Testis (tissue), 3 donors: Measurements from ENCODE around the gene SGSM1. TPM values are rescaled to one million over a fixed set of nuclear protein-coding genes. Genes with fewer than 3 reads are reported as not detected.

Source experiments
- DNase-seq: peaks from one replicate; pipeline ENCODE4 v3.0.0-alpha.2; 2019
- H3K27ac ChIP-seq, 2 donors: fragments of 200-600 bp; sonication (generic); one replicate each; pipeline ENCODE4 v1.5.1; 2019
- H3K27me3 ChIP-seq: fragments of 200-600 bp; sonication (generic); one replicate; pipeline ENCODE4 v1.5.1; 2019
- H3K36me3 ChIP-seq: fragments of 200-600 bp; sonication (generic); one replicate; pipeline ENCODE4 v1.5.1; 2017; ENCODE audit warnings: low read depth; ENCODE audit errors: missing control alignments
- H3K4me1 ChIP-seq: fragments of 200-600 bp; sonication (generic); one replicate; pipeline ENCODE4 v1.5.1; 2019
- H3K4me3 ChIP-seq, 2 donors: fragments of 200-600 bp; sonication (generic); one replicate each; pipeline ENCODE4 v1.5.1; 2017 to 2019
- H3K9me3 ChIP-seq: fragments of 200-600 bp; sonication (generic); one replicate; pipeline ENCODE4 v1.5.1; 2017
- POLR2A ChIP-seq: fragments of 450-650 bp; IDR thresholded peaks from one replicate; pipeline ENCODE4 v1.6.1; 2017; ENCODE audit warnings: antibody characterized with exemption, mild to moderate bottlenecking, moderate library complexity
- WGBS, 2 donors: methylation state at CpG; one replicate each; pipeline ENCODE4 v1.1.5; 2018; 5-methylcytosine and 5-hydroxymethylcytosine counted together
- intact Hi-C: fragments of 100-400 bp; cut with DNase I; formaldehyde crosslinking; loops from one replicate; pipeline ENCODE4 v1.15.1; 2023; ENCODE audit warnings: low total_unique reads
- polyA plus RNA-seq: library from polyadenylated mRNA; stranded (reverse); fragments of 350-450 nt; fragmentation: Illumina TruSeq; extraction: RNeasy Lipid Tissue Mini Kit (QIAGEN cat#74804); gene quantifications from one replicate; pipeline ENCODE4 v1.2.3, GENCODE V29; 2014; ENCODE audit warnings: low read depth, low replicate concordance; ENCODE audit not compliant: insufficient read depth
- total RNA-seq, 2 donors: library from RNA; depleted of rRNA; stranded (reverse); fragments of >200 nt; gene quantifications; one replicate each; pipeline ENCODE4 v1.2.3, GENCODE V29; 2016
- TF ChIP-seq, protein P1 (sequence below), 3 experiments: fragments of 450-650 bp in 2 of 3; fragments of 200-600 bp in 1 of 3; sonication (generic) in 1 of 3; IDR thresholded peaks; one replicate each; pipeline ENCODE4 v1.5.1; 2016 to 2019; ENCODE audit warnings: antibody characterized with exemption in 3 of 3, mild to moderate bottlenecking in 2 of 3, moderate library complexity in 1 of 3

The SGSM1 gene
- total and polyA plus RNA-seq, 3 donors from 2014 or later = 5.1 to 8.4 (median 7.9) TPM

- H3K36me3 ChIP-seq = no peaks in the 10 kb centered on the region
- no peaks in the 10 kb centered on the region for H3K9me3 ChIP-seq
- no peak for DNase-seq
- TF ChIP-seq, protein P1, sequence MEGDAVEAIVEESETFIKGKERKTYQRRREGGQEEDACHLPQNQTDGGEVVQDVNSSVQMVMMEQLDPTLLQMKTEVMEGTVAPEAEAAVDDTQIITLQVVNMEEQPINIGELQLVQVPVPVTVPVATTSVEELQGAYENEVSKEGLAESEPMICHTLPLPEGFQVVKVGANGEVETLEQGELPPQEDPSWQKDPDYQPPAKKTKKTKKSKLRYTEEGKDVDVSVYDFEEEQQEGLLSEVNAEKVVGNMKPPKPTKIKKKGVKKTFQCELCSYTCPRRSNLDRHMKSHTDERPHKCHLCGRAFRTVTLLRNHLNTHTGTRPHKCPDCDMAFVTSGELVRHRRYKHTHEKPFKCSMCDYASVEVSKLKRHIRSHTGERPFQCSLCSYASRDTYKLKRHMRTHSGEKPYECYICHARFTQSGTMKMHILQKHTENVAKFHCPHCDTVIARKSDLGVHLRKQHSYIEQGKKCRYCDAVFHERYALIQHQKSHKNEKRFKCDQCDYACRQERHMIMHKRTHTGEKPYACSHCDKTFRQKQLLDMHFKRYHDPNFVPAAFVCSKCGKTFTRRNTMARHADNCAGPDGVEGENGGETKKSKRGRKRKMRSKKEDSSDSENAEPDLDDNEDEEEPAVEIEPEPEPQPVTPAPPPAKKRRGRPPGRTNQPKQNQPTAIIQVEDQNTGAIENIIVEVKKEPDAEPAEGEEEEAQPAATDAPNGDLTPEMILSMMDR (IDR thresholded peaks at IDR 0.05) = no peak
- TF ChIP-seq POLR2A = no peak
- H3K4me3 ChIP-seq = no peak overlapping the region
- intact Hi-C loops = no loop called here
- H3K27me3 ChIP-seq = no peaks in the 10 kb centered on the region
- no peak overlapping the region for H3K27ac ChIP-seq
- WGBS, 2 donors = 87 to 95% methylated on average over 11 of the region's 11 CpGs
- H3K4me1 ChIP-seq = peaks cover 6% of the 10 kb centered on the region
These were observed 155.3 kb downstream of the SGSM1 start for GRCh38 chr22:24961217-24961844.

DNA sequence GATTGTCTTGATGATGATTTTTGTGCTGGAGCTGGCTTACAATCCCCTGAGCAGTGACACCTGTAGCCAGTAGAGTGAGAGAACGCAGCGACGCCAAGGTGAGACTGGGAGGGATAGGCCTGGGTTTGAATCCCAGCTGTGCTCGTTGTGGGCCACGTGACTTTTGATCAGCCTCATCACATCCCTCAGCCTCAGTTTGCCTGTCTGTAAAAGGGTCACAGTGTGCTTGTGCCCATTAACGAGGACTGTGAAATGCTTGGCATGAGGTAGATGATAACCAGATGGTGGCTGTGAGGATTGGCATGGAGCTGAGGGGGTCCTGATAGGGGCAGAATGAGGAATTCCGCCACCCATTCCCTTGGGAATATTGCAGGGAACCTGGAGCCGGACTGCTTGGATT, 156.1 kb downstream of the SGSM1 start:
- Histone ChIP-seq H3K27ac (no peak overlapping the region), H3K9me3 (no peaks in the 10 kb centered on the region), H3K4me3 (no peak overlapping the region), H3K4me1 (peaks cover 9% of the 10 kb centered on the region), H3K27me3 (no peaks in the 10 kb centered on the region), H3K36me3 (no peaks in the 10 kb centered on the region)
- TF ChIP-seq, protein P1 (IDR thresholded peaks at IDR 0.05) = no peak
- no peak for TF ChIP-seq POLR2A
- DNase-seq = no peak
- intact Hi-C loops = no loop called here
- 91 to 93% methylated on average over 8 of the region's 8 CpGs for WGBS, 2 donors

DNA sequence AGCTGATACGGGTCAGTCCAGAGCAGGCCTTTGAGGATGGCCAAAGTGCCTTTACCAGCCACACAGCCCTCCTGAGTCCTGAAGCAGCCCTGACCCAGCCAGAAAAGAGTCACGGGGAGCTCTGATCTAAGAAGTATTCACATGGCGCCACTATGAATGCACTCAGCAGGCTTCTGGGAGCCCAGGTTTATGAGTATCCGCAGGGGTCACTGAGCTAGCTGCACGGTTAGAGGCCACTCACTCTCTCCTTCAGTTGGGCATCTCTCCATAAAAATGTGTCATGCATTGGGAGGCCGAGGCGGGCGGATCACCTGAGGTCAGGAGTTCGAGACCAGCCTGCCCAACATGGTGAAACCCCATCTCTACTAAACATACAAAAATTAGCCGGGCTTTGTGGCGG, 156.8 kb downstream of the SGSM1 start:
- H3K4me1 ChIP-seq = peaks cover 9% of the 10 kb centered on the region
- DNase-seq = no peak
- intact Hi-C loops = no loop called here
- H3K36me3 ChIP-seq = no peaks in the 10 kb centered on the region
- no peaks in the 10 kb centered on the region for H3K9me3 ChIP-seq
- no peak overlapping the region for H3K4me3 ChIP-seq
- WGBS, 2 donors = 89 to 93% methylated on average over 11 of the region's 11 CpGs
- TF ChIP-seq POLR2A = no peak
- TF ChIP-seq, protein P1 (IDR thresholded peaks at IDR 0.05) = no peak
- H3K27ac ChIP-seq = no peak overlapping the region
- no peaks in the 10 kb centered on the region for H3K27me3 ChIP-seq

- Histone ChIP-seq H3K4me1 (peaks cover 9% of the 10 kb centered on the region), H3K36me3 (no peaks in the 10 kb centered on the region), H3K27me3 (no peaks in the 10 kb centered on the region), H3K9me3 (no peaks in the 10 kb centered on the region), H3K27ac (no peak overlapping the region), H3K4me3 (no peak overlapping the region)
- TF ChIP-seq POLR2A = no peak
- TF ChIP-seq, protein P1 (IDR thresholded peaks at IDR 0.05) = no peak
- intact Hi-C loops = no loop called here
- no peak for DNase-seq
- 73 to 78% methylated on average over 3 of the region's 3 CpGs for WGBS, 2 donors
These were observed 158.4 kb downstream of the SGSM1 start for GRCh38 chr22:24964441-24964840.
